Glomerular visceral epithelial cell (primary cell): ENCODE data around the gene AMBN.

Source experiments
- DNase-seq: peaks from one replicate; pipeline ENCODE4 v3.0.0-alpha.2; 2016; ENCODE audit errors: extremely low spot score

AMBN gene, protein sequence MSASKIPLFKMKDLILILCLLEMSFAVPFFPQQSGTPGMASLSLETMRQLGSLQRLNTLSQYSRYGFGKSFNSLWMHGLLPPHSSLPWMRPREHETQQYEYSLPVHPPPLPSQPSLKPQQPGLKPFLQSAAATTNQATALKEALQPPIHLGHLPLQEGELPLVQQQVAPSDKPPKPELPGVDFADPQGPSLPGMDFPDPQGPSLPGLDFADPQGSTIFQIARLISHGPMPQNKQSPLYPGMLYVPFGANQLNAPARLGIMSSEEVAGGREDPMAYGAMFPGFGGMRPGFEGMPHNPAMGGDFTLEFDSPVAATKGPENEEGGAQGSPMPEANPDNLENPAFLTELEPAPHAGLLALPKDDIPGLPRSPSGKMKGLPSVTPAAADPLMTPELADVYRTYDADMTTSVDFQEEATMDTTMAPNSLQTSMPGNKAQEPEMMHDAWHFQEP

DNA sequence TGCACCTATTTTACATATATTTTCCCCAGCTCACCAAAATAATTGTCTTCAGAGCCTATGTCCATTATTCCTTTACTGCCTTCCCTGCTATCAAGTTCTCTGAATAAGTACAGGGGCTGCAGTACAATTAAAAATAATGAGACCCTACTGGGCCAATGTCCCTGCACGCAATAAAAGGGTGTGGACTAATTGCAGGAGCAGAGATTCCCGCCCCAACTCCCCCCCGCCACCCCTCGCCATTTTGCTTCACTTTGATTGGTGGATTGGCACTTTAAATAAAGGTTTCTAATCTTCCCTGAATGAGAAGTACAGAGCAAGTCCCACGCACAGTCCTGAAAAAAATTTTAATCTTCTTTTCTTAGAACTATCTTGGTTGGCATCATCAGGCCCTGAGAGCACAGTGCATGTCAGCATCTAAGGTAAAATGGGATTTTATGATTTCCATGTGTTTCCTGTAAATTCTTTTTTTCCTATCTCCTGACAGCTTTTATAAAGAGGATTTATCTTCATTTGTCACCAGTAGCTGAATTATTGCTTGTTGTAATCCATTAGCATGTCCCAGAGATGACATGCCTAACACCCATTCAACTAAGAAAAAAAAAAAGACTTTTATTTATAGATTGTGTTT lies at the start of gene AMBN:
AMBN (plus strand) TSS at position 302 of the 628 bp plus-strand sequence; CDS start at position 405, 103 bp downstream.
- no peak for DNase-seq

DNA sequence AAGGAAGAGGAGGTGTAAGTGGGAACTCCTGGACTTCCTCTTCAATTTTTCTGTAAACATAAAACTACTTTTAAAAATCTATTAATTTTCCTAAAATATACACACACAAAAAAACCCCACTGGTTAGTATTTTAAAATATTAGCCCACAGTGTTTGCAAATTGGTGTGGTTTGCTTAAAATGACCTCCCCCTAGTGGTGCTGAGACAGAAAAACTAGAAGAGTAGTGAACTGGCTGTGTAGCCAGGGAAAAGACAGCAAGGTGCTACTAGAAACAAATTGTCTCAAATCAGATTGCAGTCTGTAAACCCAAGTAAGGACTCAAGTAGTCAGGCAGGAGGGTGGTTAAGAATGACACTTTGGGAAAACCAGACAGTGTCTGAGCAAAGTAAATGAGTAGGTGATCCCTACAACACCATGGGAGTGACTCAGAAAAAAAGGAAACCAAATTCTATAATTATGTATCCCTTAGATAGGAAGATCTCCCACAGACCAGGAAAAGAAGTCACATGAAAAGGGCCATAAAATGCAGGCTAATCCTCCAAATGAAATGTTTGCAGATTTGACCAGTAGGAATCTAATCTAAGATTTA lies 47.7 kb upstream of the AMBN start:
- peak; percentile 34 for DNase-seq

DNA sequence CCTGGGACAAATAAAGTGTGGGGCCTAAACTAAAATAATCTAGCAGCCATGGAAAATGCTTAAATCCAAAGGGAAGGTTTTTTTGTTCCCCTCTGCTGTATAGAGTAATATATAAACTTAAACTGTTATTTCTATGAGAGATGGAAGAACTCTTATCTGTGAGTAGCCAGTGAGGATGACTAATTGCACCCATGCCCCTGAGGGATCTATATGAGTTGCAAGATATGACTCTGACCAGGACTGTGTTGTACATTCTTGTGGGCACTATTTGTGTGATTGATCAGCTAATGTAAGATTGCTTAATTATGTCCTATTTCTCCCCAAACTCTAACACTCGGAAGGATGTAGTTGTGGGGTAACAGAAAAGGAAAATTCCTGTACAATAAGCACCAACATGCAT lies 35.2 kb upstream of the AMBN start:
- DNase-seq: peak; percentile 5

DNA sequence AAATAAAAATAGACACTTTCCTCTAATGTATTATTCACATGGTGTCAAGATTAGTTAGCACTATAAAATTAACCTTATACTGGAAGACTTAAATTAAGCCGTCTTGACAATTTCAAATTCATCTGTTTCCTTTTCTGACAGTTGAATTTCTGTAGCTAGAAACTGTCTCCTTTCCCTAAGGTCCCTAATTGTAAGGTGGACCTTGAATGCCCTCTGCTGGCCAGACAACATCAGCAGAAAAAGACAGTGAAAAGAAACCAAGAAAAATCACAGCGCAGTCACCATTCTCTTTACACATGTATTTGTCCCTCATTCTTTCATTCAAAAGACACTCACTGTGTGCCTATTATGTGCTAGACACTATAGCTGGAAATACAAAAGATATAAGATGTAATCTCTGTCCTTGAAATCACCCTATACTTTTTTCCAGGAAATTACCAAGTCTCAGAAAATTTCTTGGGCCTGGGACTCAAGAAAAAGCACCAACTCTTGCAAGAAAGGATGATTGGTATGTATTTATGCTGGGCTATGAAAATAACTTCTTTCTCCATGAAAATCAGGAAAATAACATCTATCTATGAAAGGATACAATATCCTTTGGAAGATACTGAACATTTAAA lies 32.7 kb upstream of the AMBN start:
- peak; percentile 66 for DNase-seq

DNA sequence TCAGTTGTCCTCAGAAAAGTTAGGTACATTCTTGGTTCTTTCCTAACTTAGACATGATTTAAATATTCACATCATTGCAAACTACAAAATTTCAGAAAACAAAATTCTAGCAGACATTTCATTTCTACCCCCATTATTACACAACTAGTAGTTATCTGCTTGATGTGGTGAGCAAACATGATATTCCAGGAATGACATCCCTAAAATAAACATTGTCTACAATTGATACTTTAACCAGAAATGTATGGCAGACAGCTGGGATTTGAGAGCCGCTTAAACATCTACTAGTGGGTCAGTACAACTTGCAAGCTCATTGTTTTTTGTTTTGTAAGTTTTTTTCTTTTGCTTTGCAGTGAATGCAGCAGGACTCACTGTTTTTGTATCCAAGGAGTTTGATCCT lies 32.1 kb upstream of the AMBN start:
- DNase-seq: no peak

DNA sequence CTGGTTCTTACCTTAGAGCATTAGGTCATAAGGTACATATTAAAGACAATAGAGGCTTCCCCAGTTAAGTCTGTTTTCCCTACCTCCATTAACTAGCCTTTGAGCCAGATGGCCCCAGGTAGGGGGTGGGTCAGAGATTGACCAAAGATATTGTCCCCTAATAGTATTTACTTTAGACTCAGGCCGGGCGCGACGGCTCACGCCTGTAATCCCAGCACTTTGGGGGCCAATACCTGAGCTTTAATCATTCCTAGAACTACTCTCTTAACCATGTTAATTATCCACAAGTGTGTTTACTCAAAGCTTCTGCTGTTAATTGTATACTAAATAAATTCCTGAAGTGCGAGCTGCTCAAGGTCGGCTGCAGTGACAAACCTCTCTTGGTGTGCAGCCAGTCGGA lies 28.0 kb upstream of the AMBN start:
- DNase-seq: no peak

DNA sequence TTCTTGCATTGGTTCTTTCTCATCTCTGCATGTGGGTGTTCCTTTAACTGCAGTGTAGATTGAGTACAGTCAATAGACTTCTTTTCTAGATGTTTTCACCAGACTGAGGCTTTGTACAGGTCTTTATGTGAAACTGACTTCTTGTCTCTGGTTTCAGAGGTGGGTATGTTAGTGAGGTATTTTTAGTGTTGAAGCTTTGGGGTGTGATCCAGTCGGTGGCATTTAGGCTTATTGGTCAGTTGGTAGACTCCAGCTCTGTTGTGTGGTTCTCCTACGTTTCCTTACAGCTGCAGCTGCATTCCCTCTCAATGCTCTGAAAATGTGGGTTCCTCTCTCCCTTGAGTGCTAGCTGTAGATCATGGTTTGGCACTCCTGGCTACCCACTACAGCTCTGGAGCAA lies 21.3 kb upstream of the AMBN start:
- DNase-seq: no peak

DNA sequence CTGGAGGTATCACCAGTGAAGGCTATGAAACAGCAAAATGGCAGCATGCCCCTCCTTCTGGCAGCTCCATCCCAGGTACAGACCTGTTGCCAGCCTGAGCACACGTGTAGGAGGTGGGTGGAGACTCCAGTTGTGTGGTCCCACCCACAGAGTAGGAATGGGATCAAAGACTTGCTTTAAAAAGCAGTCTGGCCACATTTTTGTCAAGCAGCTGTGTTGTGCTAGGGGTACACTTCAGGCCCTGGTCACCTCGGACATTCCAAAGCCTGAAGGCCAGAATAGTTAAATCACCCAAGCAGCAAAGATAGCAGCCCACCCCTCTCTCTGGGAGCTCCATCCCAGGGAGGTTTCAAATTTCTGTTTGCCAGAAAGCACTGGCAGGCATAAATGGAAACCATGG lies 20.3 kb upstream of the AMBN start:
- DNase-seq: no peak

DNA sequence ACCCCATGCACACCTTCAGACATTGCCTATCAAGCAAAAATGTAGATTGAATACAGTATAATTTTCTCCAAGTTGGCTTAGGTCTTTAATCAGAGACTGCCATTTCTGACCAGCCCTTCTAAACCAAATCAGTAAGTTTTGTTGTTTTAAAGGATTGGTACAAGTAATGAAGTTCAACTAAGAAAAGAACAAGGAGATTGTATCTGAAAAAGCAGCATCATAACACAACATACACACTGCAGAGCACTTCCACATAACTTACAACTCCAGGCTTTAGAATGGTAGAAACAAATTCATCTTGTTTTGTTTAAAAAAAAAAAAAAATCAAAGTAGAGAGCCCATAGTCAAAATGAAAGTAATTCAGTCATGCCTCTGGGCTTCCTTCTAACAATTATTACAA lies 16.1 kb upstream of the AMBN start:
- no peak for DNase-seq

DNA sequence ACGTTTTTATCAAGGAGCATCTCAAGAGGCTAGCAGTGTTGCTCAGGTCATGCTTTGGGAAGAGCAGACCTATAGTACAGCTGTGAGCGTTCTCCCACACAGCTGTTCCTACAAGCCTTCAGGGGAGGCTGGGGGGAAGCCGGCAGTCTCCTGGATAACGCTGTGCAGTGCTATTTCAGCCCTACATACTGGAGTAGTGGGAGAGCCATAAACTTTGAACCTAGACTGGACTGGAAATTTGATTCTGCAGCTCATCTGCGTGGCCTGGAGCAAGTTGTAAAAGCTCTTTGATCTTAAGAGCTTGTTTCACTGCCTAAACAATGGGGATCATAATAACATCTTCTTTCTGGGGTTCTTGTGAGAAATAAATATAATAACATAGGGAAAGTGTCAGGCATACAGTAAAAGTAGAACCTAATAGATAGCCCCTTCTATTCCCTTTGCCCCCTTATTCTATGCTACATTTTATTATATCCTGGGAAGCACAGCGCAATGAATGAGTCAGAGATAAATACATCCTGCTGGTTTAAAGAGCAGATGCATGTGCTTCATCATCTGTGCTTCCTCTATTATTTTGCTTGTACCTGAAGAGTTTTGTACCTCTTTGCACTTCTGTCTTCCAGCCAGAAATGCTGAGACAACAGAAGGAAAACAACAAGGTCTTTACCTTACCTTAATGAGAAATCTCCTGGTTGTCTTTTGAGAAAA lies 14.7 kb upstream of the AMBN start:
- no peak for DNase-seq

DNA sequence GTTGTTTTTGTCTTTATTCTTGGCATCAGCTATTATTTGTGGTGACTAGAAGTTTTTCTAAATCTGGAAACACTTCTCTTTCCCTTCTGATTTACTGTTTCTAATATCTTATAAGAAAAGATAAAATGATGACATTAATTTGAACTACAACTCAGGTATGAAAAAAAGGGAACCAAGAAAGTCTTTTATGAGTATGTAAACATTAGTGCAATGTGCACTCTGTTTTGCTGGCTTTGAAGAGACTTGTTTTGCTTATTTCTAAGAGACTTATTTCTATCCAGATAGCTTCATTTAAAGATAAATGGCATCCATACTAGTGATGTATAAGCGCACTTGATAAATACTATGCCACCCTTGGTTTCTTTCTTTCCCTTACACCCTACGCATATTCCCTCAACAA lies 10.1 kb upstream of the AMBN start:
- DNase-seq: no peak

DNA sequence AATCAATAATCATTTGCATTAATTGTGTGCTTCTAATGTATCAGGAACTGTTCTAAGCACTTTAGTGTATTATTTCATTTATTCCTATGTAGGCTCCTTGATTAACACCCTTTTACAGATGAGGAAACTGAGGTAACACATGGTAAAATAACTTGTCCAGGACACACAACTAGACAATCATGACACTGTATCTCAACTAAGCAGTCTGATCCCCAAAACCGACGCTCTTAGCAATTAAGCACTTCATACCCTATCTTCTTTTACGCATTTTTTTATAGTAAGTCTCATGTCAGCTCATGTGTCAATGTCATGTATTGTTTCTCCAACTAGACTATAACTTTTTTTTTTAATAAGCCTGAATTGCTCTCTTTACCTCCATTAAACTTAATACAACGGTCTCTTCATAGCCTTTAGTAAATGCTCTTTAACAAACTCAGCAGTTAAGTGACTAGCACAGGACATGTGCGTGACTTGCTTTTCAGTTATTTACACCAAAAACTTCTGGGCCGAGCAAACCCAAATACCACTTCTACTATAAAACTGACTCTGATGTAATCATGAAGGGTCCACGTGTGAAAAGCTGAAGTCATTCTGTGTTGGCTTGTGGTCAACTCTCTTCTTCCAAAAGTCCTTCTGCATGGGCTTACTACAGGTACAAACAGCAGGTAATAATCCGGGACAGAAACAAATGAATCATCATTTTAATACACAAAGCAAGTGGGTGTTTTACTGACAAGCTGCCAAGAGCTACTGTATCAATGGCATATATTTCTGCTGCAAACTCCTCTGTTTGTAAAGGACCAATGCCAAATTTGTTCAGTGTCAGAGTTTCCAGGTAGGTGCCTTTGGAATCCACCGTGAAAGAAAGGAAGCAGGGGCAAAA lies 7.9 kb upstream of the AMBN start:
- DNase-seq: peak; percentile 24

DNA sequence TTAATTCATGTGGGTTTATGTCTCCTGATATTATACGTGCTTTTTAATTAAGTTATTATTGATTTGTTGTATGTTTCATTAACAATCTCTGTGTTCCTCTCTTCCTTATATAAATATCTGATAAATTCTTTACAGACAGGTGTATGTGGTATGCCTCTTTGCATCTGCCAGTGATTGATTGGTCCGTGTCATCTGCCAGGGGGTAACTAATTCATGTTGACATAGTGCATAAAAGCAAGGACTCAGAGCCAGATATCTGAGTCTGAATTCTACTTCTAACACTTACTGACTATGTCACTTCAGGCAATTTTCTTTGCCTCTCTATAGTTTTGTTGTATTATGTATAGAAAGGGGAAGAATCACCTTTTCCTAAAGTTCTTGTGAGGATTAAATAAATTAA lies 5.2 kb upstream of the AMBN start:
- no peak for DNase-seq

DNA sequence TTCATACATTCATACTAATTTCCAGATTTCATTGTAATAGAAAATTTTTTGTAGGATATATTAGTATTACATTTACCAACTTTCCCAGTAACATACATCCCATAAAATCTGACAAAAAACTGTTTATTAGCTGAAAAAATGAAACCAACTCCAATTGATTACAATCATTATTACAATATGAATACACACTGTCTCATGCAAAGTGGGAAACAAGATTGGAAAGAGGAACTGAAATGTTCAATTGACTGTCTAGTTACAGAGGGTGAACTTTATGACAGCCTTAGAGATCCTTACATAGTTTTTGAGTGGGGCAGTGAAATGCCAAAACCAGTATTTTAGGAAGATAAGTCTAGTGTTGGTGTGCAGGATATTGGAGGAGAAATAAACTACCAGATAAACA lies 2.3 kb upstream of the AMBN start:
- no peak for DNase-seq

DNA sequence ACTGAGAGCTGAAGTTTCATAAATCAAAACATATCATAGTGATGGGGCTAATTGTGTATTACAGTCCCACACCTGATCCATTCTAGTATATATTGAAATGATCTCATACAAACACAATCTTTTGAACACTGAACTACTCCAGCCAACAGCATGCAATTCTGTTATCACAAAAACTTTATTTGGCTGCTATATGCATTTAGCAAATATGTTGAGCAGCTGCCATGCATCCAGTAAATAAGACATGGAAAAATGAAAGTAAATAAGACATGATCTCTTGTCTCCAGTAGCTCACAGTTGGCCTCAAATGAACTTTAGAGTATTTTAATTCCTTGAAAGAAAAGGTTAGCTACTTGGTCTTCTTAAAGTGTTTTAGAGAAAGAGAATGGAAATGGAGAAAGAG lies 2.1 kb downstream of the AMBN start:
- no peak for DNase-seq

DNA sequence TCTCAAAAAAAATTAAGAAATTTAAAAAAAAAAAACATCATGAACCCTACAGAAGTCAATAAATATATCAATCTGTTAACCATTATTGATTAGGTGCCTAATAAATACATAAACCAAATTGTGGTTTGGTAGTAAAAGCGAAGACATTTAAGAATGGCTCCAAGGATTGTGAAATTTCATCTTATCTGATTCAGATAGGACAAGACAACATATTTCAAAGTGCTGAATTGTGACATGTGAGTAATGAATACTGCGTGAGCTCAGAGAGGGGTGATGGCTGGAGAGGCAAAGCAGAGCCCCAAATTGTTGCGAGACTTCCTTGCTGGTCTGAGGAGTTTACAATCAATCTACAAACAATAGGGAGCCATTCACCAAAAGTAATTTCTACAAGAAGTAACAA lies 8.2 kb downstream of the AMBN start:
- no peak for DNase-seq

DNA sequence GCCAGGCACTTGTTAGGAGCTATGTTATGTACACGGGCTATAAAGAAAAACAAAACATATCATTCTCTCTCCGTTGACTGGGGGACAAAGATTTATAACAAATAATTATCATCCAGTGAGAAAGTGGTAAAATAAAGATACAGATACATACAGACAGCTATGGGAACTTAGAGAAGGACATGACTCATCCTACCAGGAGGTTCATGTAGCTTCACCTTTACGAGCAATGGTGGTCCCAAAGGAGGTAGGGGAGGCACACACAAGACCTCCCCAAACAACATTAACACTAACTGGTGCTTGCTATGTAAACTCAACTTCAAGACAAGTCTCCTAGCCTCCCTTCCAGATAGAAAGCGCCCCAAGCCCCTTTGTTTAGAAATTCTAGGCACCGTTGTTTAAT lies 8.9 kb downstream of the AMBN start:
- no peak for DNase-seq

DNA sequence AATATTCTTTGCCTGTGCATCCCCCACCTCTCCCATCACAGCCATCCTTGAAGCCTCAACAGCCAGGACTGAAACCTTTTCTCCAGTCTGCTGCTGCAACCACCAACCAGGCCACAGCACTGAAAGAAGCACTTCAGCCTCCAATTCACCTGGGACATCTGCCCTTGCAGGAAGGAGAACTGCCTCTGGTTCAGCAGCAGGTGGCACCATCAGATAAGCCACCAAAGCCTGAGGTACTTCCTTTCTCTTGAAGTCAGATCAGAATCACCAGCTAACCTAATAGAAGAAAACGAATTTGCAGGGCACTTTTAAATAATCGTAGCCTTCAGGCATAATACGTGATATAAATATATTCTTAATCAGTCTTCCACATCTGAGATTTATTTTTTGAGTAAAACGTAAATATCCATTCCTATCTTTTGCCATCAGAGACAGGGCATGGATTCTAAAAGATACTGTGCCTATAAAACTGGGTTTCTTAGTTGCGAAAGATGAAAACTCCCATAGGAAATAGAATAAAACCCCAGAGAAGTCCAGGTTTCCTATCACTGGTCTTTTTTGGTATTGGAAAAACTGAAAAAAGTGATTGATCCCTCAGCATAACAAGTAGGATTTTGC lies 9.5 kb downstream of the AMBN start:
- DNase-seq: peak; percentile 78

DNA sequence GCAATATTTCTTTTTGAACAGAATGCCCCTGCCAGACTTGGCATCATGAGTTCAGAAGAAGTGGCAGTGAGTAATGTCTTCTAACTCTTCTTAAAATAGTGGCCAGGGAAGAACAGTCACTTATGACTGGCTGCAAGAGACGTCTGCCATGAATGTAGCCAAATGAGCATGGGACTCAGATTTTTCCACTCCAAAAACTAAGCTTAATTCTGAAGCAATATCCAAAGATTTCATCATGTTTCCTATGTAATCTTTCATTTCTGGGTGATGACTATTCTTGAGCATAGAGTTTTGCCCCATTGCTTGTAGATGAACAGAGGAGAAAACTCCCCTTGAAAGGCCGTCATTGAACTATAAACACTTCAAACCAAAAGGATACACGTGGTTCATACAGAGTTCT lies 11.8 kb downstream of the AMBN start:
- DNase-seq: no peak

DNA sequence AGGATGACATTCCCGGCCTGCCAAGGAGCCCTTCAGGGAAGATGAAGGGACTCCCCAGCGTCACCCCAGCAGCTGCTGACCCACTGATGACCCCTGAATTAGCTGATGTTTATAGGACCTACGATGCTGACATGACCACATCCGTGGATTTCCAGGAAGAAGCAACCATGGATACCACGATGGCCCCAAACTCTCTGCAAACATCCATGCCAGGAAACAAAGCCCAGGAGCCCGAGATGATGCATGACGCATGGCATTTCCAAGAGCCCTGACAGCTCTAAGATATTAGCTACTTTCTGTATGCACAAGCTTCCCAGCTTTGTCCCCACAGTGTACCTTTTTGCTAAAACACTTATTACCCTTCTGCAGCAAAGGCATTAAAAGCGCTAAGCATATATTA lies 14.4 kb downstream of the AMBN start:
- DNase-seq: no peak
